ENCODE measurements around the gene MAN1A2. TPM values are rescaled to one million over a fixed set of nuclear protein-coding genes. Genes with fewer than 3 reads are reported as not detected.
"Not testable (repeated sequence)": the region's sequence is repeated elsewhere in the genome, so short reads cannot be mapped to it uniquely, and the experiment has no call there.

MAN1A2 gene
- total RNA-seq, 1 donor from 2014 or later = 31.8 TPM

- no peak for TF ChIP-seq CTCF (IDR thresholded peaks at IDR 0.05; ENCODE audit: partially characterized antibody, unreplicated experiment)
- no peak overlapping the region for H3K4me3 Mint-ChIP-seq (ENCODE audit: unreplicated experiment)
- no peak overlapping the region for H3K27ac Mint-ChIP-seq (ENCODE audit: unreplicated experiment)
- DNase-seq = no peak
- H3K27me3 Mint-ChIP-seq (ENCODE audit: unreplicated experiment) = peaks cover 2% of the 10 kb centered on the region
- H3K4me1 Mint-ChIP-seq (ENCODE audit: low read depth, unreplicated experiment) = no peaks in the 10 kb centered on the region
- peaks cover 31% of the 10 kb centered on the region for H3K36me3 Mint-ChIP-seq (ENCODE audit: unreplicated experiment)
- H3K9me3 Mint-ChIP-seq (ENCODE audit: unreplicated experiment) = no peaks in the 10 kb centered on the region
Observed at GRCh38 chr1:117447661-117448060, 80.4 kb downstream of the MAN1A2 start.

GRCh38 chr1:117452216-117452615 is 85.0 kb downstream of the MAN1A2 start:
- Mint-ChIP-seq H3K4me1 (ENCODE audit: low read depth, unreplicated experiment) (no peaks in the 10 kb centered on the region), H3K27me3 (ENCODE audit: unreplicated experiment) (peaks cover 2% of the 10 kb centered on the region), H3K9me3 (ENCODE audit: unreplicated experiment) (no peaks in the 10 kb centered on the region), H3K4me3 (ENCODE audit: unreplicated experiment) (no peak overlapping the region), H3K36me3 (ENCODE audit: unreplicated experiment) (peaks cover 20% of the 10 kb centered on the region), H3K27ac (ENCODE audit: unreplicated experiment) (no peak overlapping the region)
- no peak for DNase-seq
- no peak for TF ChIP-seq CTCF (IDR thresholded peaks at IDR 0.05; ENCODE audit: partially characterized antibody, unreplicated experiment)

- no peaks in the 10 kb centered on the region for H3K9me3 Mint-ChIP-seq (ENCODE audit: unreplicated experiment)
- no peak for TF ChIP-seq CTCF (IDR thresholded peaks at IDR 0.05; ENCODE audit: partially characterized antibody, unreplicated experiment)
- no peak for DNase-seq
- H3K27ac Mint-ChIP-seq (ENCODE audit: unreplicated experiment) = no peak overlapping the region
- H3K36me3 Mint-ChIP-seq (ENCODE audit: unreplicated experiment) = peaks cover 14% of the 10 kb centered on the region
- H3K4me3 Mint-ChIP-seq (ENCODE audit: unreplicated experiment) = no peak overlapping the region
- no peaks in the 10 kb centered on the region for H3K27me3 Mint-ChIP-seq (ENCODE audit: unreplicated experiment)
- no peaks in the 10 kb centered on the region for H3K4me1 Mint-ChIP-seq (ENCODE audit: low read depth, unreplicated experiment)
Observed at GRCh38 chr1:117453958-117454357, 86.7 kb downstream of the MAN1A2 start.

GRCh38 chr1:117458410-117458809 is 91.2 kb downstream of the MAN1A2 start:
- H3K36me3 Mint-ChIP-seq (ENCODE audit: unreplicated experiment); H3K27ac Mint-ChIP-seq (ENCODE audit: unreplicated experiment); H3K27me3 Mint-ChIP-seq (ENCODE audit: unreplicated experiment); H3K4me1 Mint-ChIP-seq (ENCODE audit: low read depth, unreplicated experiment); DNase-seq; H3K4me3 Mint-ChIP-seq (ENCODE audit: unreplicated experiment); H3K9me3 Mint-ChIP-seq (ENCODE audit: unreplicated experiment): not testable (repeated sequence)

GRCh38 chr1:117466761-117467160 is 99.5 kb downstream of the MAN1A2 start:
- no peak for TF ChIP-seq CTCF (IDR thresholded peaks at IDR 0.05; ENCODE audit: partially characterized antibody, unreplicated experiment)
- Mint-ChIP-seq H3K4me3 (ENCODE audit: unreplicated experiment) (no peak overlapping the region), H3K36me3 (ENCODE audit: unreplicated experiment) (no peaks in the 10 kb centered on the region), H3K9me3 (ENCODE audit: unreplicated experiment) (no peaks in the 10 kb centered on the region), H3K4me1 (ENCODE audit: low read depth, unreplicated experiment) (no peaks in the 10 kb centered on the region), H3K27ac (ENCODE audit: unreplicated experiment) (no peak overlapping the region), H3K27me3 (ENCODE audit: unreplicated experiment) (no peaks in the 10 kb centered on the region)
- no peak for DNase-seq

- H3K27ac Mint-ChIP-seq (ENCODE audit: unreplicated experiment) = no peak overlapping the region
- no peak for DNase-seq
- no peaks in the 10 kb centered on the region for H3K27me3 Mint-ChIP-seq (ENCODE audit: unreplicated experiment)
- H3K4me1 Mint-ChIP-seq (ENCODE audit: low read depth, unreplicated experiment) = no peaks in the 10 kb centered on the region
- H3K36me3 Mint-ChIP-seq (ENCODE audit: unreplicated experiment) = no peaks in the 10 kb centered on the region
- no peaks in the 10 kb centered on the region for H3K9me3 Mint-ChIP-seq (ENCODE audit: unreplicated experiment)
- no peak overlapping the region for H3K4me3 Mint-ChIP-seq (ENCODE audit: unreplicated experiment)
- TF ChIP-seq CTCF (IDR thresholded peaks at IDR 0.05; ENCODE audit: partially characterized antibody, unreplicated experiment) = no peak
Observed at GRCh38 chr1:117467336-117467735, 100.1 kb downstream of the MAN1A2 start.

All from glutamatergic neuron (in vitro differentiated cells).